Activated CD4-positive, alpha-beta T cell treated with anti-CD3 and anti-CD28 coated beads, Interleukin-10, Interleukin-2, amounts not matched to agents 100 ng/mL and 50 ng/mL, durations not matched to agents 16 hours and 8 hours (primary cell): ENCODE results near the gene BLCAP.
"Not testable (repeated sequence)": the region's sequence is repeated elsewhere in the genome, so short reads cannot be mapped to it uniquely, and the experiment has no call there.

ENCODE experiments used
- DNase-seq: peaks from one replicate; pipeline ENCODE4 v3.0.0-alpha.2; 2020

Gene BLCAP

GRCh38 chr20:37554721-37555298 is 27.1 kb upstream of the BLCAP start:
- DNase-seq = not testable (repeated sequence)

DNA sequence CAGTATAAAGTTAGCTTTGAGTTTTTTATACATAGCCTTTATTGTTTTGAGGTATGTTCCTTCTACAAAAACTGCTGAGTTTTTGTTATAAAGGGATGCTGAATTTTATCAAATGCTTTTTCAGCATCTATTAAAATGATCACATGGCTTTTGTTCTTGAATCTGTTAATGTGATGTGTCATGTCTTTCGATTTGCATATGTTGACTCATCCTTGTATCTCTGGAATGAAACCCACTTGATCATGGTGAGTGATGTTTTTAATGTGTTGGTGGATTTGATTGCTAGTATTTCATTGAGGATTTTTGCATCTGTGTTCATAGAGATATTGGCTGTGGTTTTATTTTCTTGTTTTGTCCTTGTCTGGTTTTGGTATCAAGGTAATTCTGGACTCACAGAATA is 24.7 kb upstream of the BLCAP start:
- DNase-seq = peak; percentile 37

- DNase-seq = not testable (repeated sequence)
Observed at GRCh38 chr20:37551660-37552059, 24.0 kb upstream of the BLCAP start.

DNA sequence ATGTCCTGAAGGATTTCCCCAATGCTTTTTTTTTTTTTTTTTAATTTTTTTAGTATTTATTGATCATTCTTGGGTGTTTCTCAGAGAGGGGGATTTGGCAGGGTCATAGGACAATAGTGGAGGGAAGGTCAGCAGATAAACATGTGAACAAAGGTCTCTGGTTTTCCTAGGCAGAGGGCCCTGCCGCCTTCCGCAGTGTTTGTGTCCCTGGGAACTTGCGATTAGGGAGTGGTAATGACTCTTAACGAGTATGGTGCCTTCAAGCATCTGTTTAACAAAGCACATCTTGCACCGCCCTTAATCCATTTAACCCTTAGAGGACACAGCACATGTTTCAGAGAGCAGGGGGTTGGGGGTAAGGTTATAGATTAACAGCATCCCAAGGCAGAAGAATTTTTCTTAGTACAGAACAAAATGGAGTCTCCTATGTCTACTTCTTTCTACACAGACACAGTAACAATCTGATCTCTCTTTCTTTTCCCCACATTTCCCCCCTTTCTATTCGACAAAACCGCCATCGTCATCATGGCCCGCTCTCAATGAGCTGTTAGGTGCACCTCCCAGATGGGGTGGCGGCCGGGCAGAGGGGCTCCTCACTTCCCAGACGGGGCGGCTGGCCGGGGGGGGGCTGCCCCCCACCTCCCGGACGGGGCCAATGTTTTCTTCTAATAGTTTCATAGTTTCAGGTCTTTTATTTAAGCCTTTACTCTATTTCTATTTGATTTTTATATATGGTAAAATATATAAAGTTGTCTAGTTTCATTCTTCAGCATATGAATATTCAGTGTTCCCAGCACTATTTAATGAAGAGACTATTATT is 22.6 kb upstream of the BLCAP start:
- DNase-seq = not testable (repeated sequence)

DNA sequence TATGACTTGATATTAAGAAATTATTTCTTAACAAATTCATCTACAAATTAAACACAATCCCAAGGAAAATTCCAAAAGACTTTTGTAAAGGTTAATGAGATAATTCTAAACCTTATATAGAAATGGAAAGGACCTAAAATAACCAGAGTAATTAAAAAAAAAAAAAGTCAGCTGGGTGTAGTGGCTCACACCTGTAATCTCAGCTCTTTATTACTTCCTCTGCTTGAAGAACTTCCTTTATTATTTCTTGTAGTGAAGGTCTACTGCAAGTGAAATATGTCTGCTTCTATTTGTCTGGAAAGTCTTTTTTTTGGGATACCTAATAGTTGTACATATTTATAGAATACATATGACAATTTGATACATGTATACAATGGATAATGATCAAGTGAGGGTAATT is 20.2 kb upstream of the BLCAP start:
- DNase-seq = no peak

DNA sequence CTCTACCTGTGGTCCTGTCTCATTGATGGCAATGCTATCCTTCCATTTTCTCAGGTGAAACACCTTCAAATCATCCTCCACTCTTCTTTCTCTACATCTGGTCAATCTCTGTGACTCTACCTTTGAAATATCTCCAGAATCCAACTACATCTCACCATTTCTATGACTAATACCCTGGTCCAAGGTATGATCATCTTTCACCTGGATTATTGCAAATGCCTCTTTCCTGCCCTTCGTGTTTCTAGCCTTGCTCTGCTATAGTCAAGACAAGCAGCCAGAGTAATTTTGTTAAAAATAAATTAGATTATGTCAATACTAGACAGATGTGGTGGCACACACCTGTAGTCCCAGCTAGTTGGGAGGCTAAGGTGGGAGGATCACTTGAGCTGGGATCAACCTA is 17.8 kb upstream of the BLCAP start:
- no peak for DNase-seq

GRCh38 chr20:37544386-37544785 is 16.7 kb upstream of the BLCAP start:
- DNase-seq = no peak

DNA sequence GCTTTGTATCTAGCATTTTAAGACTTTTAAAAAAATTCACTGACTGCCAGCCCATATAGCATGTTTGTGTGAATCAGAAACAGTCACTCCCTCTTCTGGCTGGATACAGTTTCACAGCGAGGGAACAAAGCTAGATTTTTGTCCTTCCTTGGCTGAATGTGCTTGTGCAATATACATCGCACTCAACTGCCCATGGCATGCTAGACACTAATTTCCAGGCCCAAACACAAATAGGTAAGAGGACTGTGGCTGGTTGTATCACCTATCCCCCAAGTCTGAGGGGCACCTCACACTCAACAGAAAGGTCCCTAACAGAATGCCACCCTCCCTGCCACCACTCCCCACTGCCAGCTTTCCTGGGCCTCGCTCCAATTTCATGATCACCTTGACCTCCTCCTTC is 16.2 kb upstream of the BLCAP start:
- no peak for DNase-seq

- DNase-seq = no peak
Observed at GRCh38 chr20:37542281-37542680, 14.6 kb upstream of the BLCAP start.

GRCh38 chr20:37541326-37541725 is 13.7 kb upstream of the BLCAP start:
- no peak for DNase-seq

DNA sequence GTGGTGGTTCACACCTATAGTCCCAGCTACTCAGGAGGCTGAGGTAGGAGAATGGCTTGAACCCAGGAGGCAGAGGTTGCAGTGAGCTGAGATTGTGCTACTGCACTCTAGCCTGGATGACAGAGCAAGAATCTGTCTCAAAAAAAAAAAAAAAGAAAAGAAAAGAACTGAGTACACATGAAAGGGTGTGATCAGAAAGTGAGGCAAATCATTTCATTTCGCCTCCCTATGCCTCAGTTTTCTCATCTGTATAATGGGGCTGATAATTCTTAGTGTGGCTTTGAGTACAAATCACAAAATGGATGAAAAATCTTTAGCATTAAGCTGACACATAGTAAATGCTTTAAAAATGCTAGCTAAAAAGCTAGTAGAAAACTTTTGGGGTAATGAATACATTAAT is 13.2 kb upstream of the BLCAP start:
- DNase-seq = not testable (repeated sequence)

GRCh38 chr20:37540001-37540400 is 12.3 kb upstream of the BLCAP start:
- no peak for DNase-seq

DNA sequence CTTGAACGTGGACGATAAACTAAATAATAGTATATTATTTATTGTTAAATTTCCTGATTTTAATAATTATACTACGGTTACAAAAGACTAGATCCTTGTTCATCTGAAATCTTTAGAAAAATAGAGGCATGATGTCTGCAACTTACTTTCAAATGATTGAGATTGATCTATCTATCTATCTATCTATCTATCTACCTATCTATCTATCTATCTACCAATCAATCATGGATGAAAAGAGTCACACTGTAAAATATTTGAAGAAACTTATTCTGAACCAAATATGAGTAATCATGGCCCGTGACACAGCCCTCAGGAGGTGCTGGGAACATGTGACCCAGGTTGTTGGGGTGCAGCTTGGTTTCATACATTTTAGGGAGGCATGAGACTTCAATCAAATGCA is 11.7 kb upstream of the BLCAP start:
- no peak for DNase-seq

GRCh38 chr20:37538003-37538402 is 10.3 kb upstream of the BLCAP start:
- no peak for DNase-seq

GRCh38 chr20:37537505-37537904 is 9.8 kb upstream of the BLCAP start:
- no peak for DNase-seq

GRCh38 chr20:37535443-37536132 is 7.9 kb upstream of the BLCAP start:
- DNase-seq = no peak

GRCh38 chr20:37534401-37535157 is 6.9 kb upstream of the BLCAP start:
- peak; percentile 71 for DNase-seq

- DNase-seq = no peak
Observed at GRCh38 chr20:37533154-37533715, 5.6 kb upstream of the BLCAP start.

- DNase-seq = no peak
Observed at GRCh38 chr20:37531856-37532255, 4.2 kb upstream of the BLCAP start.

GRCh38 chr20:37530696-37531095 is 3.0 kb upstream of the BLCAP start:
- DNase-seq = no peak

- no peak for DNase-seq
Observed at GRCh38 chr20:37529968-37530600, 2.4 kb upstream of the BLCAP start.

- DNase-seq = no peak
Observed at GRCh38 chr20:37529214-37529967, 1.7 kb upstream of the BLCAP start.
